Measurements from ENCODE around the gene SIGLECL1. TPM values are rescaled to one million over a fixed set of nuclear protein-coding genes. Genes with fewer than 3 reads are reported as not detected.
"Not testable (repeated sequence)": the region's sequence is repeated elsewhere in the genome, so short reads cannot be mapped to it uniquely, and the experiment has no call there.

The SIGLECL1 gene
- total RNA-seq, result not detected in 2 replicates

DNA sequence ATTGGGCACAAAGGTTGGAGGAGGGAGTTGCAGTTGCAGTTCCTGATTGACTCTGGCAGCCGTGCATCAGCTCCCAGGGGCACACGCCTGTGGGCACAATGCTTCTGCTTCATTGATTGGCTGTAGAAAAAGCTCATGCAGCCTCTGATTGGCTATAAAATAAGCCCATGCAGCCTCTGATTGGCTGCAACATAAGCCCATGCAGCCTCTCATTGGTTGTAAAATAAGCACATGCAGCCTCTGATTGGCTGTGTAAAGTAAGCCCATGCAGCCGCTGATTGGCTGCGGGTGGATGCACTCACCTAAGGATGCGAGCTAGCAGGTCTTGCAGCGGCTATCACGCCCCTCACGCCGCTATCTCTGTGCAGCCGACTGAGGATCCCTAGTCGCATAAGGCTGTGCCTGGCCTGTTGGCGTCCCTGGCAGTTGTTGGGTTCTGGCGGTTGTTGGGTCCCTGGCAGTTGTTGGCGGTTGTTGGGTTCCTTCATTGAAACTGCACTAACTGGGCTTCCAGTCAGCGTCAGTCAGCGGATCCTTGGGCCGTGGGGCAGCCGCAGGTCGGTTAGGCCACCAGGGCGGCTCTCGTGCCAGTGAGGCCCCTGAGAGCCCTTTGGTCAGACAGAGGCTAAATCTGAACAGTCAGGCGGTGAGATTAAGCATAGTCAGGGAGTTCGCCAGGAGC is at the start of gene SIGLECL1:
TSS of gene SIGLECL1 (plus strand) at position 295 of the 682 bp plus-strand sequence. CDS start 12,993 bp downstream, outside the sequence.
- DNase-seq (ENCODE audit: low read depth), result no peak

DNA sequence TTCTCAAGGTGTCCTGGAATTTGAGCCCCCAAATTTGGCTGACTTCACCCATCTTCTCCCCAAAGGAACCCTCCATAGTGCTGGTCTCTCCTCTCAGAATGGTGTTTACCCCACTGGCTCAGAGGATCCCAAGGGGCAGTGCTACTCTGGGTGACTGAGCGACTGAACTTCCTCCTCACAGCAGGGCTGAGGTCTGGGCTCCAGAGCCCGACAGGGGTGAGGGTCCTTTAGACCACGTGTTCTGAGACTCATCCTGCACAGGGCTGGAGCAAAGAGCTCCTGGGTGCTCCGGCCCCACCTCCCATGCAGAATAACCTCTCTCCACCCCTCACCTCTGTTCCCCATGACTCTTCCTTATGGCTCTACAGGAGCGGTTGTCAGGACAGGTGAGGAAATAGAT is 49.2 kb upstream of the SIGLECL1 start:
- DNase-seq (ENCODE audit: low read depth), result no peak

DNA sequence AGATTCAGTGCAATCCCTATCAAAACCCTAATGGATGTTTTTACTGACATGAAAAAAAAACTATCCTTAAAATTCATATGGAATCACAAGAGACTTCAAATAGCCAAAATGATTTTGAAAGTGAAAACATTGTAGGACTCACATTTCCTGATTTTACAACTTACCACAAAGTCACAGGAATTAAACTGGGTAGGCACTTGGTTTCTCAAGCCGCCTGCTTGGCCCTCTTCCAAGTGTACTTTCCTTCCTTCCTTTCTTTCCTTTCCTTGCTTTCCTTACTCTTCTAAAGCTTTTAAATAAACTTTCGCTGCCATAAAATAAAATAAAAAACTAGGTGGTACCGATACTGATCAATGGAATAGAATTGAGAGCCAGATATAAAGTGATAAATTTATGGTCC is 47.0 kb upstream of the SIGLECL1 start:
- DNase-seq (ENCODE audit: low read depth), result no peak

DNA sequence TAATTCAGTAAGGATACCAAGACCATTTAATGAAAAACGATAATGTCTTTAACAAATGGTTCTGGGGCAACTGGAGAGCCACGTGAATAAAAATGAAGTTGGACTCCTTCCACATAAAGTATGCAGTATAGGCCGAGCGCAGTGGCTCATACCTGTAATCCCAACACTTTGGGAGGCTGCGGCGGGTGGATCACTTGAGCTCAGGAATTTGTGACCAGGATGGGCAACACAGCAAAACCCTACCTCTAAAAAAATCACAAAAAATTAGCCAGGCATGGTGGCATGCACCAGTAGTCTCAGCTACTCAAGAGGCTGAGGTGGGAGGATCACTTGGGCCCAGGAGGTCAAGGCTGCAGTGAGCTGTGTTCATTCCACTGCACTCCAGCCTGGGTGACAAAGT is 46.6 kb upstream of the SIGLECL1 start:
- DNase-seq (ENCODE audit: low read depth), result no peak

DNA sequence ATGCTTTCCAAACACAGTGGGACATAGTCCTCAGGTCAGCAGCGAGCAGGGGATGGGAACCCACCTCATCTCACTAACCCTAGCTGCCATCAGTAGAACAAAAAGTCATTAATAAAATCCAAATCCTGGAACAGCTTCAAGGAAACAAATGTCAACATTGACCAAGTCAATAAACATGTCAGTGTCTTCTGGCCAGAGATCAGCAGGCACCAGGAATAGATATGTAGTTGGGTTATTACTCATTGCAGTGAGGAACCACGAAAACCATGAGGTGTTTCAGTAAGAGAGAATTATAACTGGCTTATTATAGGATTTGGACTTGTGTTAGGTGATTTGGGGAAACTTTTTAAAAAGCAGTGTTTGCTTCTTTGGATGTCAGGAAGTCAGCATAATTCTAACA is 43.1 kb upstream of the SIGLECL1 start:
- DNase-seq (ENCODE audit: low read depth), result no peak

DNA sequence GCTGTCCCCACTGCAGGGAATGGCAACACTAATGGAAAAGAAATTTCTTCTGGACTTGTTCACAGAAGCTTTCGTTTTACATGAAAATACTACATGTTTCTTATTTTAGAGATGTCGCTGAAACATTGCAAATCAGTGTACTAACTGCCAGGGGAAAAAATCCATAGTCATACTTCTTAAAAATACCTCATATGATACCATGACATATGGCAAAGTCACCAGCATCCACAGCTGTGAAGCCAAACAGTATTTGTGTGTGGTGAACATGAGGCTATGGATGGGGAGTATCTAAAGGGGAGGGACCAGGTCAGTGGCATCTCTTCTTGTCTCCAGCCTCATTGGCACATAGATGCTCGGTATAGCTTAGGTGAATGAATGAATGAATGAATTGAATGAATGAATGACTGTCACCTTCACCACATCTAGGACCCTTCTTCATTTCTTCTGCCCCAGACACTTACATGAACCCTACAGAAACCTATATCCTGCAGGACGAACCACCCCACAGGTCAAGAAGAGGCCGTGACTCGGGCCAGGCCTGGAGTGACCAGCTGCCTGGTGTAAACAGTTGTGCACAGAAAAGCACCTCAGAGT is 40.6 kb upstream of the SIGLECL1 start:
- no peak for DNase-seq (ENCODE audit: low read depth)

DNA sequence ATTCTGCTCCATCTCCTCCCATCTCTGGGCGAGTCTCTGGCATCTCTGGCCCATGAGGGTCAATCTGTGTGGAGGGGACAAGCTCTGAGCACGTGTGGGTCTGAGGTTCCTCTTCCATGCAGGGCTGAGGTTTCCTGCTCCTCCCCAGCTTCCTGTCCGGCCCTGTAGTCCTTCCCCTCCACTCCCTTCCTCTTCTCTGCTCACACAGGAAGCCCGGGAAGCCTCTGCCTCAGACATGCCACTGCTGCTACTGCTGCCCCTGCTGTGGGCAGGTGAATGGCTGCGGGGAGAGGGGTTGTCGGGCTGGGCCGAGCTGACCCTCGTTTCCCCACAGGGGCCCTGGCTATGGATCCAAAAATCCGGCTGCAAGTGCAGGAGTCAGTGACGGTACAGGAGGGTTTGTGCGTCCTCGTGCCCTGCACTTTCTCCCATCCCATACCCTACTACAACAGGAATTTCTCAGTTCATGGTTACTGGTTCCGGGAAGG is 40.0 kb upstream of the SIGLECL1 start:
- not testable (repeated sequence) for DNase-seq (ENCODE audit: low read depth)

DNA sequence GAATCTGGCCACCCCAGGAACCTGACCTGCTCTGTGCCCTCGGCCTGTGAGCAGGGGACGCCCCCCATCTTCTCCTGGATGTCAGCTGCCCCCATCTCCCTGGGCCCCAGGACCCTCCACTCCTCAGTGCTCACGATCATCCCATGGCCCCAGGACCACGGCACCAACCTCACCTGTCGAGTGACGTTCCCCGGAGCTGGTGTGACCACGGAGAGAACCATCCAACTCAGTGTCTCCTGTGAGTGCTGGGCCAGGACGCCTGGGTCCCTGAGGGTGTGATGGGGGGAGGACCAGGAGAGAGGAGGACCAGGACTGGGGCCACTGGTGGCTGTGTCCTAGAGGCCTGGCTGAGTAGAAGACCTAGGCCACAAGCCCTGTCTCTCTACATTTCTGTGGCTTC is 39.0 kb upstream of the SIGLECL1 start:
- no peak for DNase-seq (ENCODE audit: low read depth)

DNA sequence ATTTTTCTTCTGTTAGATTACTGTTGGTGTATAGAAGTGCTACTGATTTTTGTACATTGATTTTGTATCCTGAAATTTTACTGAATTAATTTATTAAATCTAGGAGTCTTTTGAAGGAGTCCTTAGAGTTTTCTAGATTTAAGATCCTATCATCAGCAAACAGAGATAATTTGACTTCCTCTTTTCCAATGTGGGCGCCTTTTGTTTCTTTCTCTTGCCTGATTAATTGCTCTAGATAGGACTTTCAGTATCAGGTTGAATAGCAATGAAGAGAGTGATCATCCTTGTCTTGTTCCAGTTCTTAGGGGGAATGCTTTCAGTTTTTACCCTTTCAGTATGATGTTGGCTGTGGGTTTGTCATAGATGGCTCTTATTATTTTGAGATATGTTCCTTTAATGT is 31.6 kb upstream of the SIGLECL1 start:
- no peak for DNase-seq (ENCODE audit: low read depth)

DNA sequence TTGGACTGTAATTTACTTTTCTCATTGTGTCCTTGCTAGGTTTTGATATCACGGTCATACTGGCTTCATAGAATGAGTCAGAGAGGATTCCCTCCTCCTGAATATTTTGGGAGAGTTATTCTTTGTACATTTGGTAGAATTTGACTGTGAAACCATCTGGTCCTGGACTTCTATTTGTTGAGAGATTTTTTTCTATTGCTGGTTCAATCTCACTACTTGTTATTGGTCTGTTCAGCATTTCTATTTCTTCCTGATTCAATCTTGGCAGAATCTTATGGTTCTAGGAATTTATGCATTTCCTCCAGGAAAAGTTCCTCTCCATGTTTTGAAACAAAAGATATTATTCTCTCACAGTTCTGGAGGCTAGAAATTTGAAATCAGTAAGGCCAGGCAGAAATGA is 30.9 kb upstream of the SIGLECL1 start:
- no peak for DNase-seq (ENCODE audit: low read depth)

DNA sequence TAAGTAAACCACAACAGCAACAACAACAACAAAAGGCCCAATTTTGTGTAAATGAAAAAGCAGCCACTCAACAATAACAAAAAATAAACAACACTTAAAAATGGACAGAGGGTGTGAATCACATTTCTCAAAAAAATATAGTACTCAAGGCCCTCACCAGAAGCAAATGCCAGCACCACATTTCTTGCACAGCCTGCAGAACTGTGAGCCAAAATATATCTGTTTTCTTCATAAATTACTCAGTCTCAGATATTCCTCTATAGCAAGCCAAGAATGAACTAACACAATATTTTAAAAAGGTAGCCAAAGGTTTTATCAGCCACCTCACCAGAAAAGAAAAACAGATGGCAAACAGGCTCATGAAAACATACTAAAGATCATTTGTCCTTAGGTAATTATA is 29.9 kb upstream of the SIGLECL1 start:
- no peak for DNase-seq (ENCODE audit: low read depth)

DNA sequence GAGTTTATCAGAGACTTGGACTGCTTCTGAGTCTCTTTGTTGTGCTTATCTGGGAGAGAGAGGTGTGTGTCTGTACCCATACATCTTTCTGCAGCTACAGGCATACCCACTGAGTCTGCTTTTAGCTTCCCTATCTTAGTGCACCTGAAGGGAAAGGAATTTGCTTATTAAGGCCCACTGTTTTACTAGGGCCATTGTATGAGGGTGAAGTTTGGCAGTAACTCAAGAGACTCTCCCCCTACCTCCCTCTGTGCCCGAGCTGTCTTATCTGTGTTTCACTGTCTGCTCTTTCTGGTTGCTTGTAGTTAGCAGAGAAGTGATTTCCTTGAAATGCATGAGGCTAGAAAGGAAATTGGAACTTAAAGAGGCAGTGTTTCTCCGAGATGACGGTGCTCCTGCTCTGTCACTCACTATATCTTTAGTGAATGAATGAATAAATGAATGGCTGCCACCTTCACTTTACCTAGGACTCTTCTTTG is 26.7 kb upstream of the SIGLECL1 start:
- DNase-seq (ENCODE audit: low read depth), result no peak

DNA sequence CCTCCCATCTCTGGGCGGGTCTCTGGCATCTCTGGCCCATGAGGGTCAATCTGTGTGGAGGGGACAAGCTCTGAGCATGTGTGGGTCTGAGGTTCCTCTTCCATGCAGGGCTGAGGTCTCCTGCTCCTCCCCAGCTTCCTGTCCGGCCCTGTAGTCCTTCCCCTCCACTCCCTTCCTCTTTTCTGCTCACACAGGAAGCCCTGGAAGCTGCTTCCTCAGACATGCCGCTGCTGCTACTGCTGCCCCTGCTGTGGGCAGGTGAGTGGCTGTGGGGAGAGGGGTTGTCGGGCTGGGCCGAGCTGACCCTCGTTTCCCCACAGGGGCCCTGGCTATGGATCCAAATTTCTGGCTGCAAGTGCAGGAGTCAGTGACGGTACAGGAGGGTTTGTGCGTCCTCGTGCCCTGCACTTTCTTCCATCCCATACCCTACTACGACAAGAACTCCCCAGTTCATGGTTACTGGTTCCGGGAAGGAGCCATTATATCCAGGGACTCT is 25.9 kb upstream of the SIGLECL1 start, which contains the start of gene CD33:
TSS of gene CD33 (plus strand) at position 183 of the 496 bp plus-strand sequence. CDS start at position 222, 39 bp downstream.
- DNase-seq (ENCODE audit: low read depth), result not testable (repeated sequence)

DNA sequence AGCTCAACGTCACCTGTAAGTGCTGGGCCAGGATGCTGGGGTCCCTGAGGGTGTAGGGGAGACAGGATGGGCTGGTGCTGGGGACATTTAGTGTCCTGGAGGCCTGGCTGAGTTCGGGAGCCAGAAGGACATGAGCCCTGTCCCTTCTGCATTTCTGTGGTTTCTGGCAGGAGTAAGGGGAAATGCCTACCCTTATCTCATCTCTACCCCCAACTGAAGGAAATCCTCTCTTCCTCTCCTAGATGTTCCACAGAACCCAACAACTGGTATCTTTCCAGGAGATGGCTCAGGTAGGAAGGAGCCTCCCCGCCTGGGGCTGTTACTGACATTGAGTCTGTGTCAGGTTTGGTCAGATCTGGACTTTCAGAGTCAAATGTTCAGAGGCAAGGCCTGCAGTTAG is 24.8 kb upstream of the SIGLECL1 start:
- DNase-seq (ENCODE audit: low read depth), result no peak

DNA sequence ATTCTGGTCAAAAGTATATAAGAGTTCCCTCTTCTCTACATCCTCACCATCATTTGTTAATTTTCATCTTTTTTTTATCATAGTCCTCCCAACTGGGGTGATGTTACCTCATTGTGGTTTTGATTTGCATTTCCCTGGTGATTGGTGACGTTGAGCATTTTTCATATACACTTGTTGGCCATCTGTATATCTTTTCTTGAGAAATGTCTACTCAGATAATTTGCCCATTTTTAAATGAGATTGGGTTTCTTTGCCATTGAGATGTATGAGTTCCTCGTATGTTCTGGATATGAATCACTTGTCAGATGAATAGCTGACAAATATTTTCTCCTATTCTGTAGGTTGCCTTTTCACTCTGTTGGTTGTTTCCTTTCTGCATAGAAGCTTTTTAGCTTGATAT is 23.6 kb upstream of the SIGLECL1 start:
- no peak for DNase-seq (ENCODE audit: low read depth)

DNA sequence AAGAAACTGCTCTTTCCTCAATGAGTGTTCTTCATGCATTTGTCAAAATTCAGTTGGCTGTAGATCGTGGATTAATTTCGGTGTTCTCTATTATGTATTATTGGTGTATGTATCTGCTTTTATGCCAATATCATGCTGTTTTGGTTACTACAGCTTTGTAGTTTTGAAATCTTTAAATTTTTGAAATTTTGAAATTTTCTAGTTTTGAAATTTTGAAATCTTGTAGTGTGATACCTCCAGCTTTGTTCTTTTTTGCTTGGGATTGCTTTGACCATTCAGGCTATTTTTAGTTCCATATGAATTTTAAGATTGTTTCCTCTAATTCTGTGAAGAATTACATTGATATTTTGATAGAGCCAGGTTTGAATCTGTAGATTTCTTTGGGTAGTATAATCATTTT is 22.9 kb upstream of the SIGLECL1 start:
- DNase-seq (ENCODE audit: low read depth), result no peak

DNA sequence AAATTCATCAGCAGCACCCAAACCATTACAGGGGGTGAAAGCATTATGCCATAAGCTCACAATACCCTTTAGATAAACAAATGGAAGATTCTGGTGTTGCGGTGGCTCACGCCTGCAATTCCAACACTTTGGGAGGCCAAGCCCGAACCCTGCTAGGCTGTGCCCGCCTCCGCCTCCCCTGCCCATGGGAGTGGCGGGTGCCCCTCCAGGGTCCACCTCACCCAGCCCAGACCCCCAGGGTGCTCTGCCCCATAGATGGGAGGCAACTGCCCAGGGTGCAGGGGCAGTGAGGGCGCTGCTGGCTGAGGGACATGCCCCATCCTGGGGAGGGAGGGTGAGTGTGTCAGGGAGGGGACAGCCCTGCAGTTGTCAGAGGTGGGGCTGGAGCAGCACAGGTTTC is 10.0 kb upstream of the SIGLECL1 start:
- no peak for DNase-seq (ENCODE audit: low read depth)

DNA sequence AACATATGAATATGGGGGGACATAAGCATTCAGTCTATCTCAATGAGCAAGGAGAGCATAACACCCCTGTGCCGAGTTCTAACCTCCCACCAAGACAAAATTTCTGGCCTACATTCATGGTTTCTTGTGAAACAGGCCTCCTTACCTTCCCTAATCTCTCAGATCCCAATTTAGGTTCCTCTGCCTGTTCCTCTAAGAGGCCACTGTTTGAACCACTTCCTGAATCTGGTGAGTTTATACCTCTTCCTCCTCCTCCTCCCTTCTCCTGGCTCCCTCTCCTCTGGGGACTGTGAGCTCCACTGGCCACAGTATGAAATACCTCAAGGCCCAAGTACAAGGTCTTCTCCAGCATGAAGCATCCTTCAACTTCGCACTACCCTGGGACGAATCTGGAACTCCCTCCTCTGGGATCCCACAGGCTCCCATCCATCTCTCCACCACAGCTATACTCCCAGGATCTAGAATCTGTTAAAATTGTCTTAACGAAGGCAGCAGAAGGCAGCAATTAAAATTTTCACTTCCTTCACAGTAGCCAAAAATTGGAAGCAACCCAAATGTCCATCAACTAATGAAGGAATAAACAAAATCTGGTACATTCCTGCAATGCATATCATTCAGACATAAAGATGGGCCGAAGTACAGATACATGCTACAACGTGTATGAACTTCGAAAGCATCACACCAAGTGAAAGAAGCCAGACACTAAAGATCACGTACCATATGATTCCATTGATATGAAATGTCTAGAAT is 7.8 kb upstream of the SIGLECL1 start:
- no peak for DNase-seq (ENCODE audit: low read depth)

DNA sequence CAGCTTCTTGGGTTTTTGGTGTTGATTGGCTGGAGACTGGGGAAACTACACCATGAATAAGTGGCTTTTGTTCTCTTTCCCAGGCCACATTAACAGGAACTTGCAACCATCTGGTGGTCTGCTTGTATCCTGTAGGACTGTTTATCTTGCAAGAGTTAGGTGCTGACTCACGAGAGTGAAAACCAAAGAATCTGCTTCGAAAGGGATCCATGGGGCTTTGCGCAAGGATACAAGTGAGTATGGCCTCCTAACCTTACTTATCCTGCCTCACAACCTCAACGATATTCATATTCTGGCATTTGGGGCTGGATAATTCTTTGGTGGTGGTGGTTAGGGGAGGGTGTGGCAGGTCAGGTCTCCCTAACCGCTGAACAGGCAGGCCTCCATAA is 4.7 kb upstream of the SIGLECL1 start:
- peak; percentile 83 for DNase-seq (ENCODE audit: low read depth)

DNA sequence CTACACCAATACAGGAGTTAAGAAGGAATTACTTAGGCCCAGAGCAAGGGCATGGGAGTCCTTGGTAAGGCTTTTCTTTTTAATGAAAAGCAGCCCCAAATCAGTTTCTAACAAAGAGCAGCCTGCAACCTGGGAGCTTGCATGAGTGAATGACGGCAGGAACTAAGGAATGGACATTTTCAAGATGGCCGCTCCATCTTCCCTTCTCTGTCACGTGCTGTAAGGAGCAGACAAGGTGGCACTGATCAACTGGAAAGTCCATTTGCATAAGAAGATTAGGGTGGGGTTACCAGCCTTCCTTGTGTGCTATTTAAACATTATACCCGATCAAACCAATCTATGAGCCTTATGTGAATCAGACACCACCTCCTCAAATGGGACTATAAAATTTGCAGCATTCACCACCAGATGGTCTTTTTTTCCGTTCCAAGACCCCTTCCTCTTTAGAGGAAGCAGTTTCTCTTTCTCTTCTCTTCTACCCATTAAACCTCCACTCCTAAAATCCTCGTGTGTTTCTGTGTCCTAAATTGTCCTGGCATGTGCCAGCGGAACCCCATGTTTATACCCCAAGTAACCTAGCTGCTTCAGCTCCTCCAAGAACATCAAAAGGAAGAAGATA is 2.8 kb upstream of the SIGLECL1 start:
- DNase-seq (ENCODE audit: low read depth), result no peak

DNA sequence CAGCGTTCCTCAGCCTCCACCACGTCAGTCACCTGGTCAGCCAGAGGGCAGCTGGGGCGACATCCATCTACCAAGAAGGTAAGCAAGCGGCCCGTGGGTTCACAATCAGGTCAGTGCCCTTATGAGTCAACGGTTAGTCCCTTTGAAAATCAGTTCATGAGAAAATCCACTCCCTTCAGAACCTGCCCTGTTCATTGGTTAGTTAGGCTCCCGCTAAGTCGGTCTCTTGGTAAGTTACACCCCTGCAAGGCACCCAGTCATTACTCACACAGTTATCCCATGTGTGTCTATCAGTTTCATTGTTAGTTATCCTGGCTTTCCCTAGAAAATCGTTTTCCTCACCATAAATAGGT is 564 bp downstream of the SIGLECL1 start:
- DNase-seq (ENCODE audit: low read depth), result peak; percentile 2

All from renal cortical epithelial cell (primary cell).